ENCODE results near the gene MAB21L2. TPM values are rescaled to one million over a fixed set of nuclear protein-coding genes. Genes with fewer than 3 reads are reported as not detected.

Gene MAB21L2
- total and polyA plus RNA-seq, 2 experiments from 2014 or later, result 0.39 TPM; not detected in 1

DNA sequence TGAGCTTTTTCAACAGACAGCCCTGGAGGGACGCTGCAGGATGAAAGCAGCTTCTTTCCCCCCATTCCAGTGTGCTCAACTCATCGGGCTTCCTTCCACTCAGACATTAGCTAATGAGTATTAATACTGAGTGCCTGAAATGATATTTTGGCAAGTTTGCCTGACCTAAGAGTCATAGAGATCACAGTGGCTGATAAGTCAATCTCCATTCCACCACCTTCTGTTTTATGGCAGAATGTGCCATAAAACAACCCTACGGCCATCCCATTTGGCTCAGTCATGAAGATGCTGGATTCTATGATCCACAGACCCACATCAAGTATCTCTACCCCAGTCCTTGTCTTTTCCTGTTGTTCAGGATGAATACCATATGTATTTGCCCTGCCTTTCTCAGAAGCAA lies 48.3 kb upstream of the MAB21L2 start (continued):
- TF ChIP-seq, protein P1, sequence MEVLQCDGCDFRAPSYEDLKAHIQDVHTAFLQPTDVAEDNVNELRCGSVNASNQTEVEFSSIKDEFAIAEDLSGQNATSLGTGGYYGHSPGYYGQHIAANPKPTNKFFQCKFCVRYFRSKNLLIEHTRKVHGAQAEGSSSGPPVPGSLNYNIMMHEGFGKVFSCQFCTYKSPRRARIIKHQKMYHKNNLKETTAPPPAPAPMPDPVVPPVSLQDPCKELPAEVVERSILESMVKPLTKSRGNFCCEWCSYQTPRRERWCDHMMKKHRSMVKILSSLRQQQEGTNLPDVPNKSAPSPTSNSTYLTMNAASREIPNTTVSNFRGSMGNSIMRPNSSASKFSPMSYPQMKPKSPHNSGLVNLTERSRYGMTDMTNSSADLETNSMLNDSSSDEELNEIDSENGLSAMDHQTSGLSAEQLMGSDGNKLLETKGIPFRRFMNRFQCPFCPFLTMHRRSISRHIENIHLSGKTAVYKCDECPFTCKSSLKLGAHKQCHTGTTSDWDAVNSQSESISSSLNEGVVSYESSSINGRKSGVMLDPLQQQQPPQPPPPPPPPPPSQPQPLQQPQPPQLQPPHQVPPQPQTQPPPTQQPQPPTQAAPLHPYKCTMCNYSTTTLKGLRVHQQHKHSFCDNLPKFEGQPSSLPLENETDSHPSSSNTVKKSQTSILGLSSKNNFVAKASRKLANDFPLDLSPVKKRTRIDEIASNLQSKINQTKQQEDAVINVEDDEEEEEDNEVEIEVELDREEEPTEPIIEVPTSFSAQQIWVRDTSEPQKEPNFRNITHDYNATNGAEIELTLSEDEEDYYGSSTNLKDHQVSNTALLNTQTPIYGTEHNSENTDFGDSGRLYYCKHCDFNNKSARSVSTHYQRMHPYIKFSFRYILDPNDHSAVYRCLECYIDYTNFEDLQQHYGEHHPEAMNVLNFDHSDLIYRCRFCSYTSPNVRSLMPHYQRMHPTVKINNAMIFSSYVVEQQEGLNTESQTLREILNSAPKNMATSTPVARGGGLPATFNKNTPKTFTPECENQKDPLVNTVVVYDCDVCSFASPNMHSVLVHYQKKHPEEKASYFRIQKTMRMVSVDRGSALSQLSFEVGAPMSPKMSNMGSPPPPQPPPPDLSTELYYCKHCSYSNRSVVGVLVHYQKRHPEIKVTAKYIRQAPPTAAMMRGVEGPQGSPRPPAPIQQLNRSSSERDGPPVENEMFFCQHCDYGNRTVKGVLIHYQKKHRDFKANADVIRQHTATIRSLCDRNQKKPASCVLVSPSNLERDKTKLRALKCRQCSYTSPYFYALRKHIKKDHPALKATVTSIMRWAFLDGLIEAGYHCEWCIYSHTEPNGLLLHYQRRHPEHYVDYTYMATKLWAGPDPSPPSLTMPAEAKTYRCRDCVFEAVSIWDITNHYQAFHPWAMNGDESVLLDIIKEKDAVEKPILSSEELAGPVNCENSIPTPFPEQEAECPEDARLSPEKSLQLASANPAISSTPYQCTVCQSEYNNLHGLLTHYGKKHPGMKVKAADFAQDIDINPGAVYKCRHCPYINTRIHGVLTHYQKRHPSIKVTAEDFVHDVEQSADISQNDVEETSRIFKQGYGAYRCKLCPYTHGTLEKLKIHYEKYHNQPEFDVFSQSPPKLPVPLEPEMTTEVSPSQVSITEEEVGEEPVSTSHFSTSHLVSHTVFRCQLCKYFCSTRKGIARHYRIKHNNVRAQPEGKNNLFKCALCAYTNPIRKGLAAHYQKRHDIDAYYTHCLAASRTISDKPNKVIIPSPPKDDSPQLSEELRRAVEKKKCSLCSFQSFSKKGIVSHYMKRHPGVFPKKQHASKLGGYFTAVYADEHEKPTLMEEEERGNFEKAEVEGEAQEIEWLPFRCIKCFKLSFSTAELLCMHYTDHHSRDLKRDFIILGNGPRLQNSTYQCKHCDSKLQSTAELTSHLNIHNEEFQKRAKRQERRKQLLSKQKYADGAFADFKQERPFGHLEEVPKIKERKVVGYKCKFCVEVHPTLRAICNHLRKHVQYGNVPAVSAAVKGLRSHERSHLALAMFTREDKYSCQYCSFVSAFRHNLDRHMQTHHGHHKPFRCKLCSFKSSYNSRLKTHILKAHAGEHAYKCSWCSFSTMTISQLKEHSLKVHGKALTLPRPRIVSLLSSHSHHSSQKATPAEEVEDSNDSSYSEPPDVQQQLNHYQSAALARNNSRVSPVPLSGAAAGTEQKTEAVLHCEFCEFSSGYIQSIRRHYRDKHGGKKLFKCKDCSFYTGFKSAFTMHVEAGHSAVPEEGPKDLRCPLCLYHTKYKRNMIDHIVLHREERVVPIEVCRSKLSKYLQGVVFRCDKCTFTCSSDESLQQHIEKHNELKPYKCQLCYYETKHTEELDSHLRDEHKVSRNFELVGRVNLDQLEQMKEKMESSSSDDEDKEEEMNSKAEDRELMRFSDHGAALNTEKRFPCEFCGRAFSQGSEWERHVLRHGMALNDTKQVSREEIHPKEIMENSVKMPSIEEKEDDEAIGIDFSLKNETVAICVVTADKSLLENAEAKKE (CRISPR knock-in tag; IDR thresholded peaks at IDR 0.05), result no peak
- TF ChIP-seq, protein P2, sequence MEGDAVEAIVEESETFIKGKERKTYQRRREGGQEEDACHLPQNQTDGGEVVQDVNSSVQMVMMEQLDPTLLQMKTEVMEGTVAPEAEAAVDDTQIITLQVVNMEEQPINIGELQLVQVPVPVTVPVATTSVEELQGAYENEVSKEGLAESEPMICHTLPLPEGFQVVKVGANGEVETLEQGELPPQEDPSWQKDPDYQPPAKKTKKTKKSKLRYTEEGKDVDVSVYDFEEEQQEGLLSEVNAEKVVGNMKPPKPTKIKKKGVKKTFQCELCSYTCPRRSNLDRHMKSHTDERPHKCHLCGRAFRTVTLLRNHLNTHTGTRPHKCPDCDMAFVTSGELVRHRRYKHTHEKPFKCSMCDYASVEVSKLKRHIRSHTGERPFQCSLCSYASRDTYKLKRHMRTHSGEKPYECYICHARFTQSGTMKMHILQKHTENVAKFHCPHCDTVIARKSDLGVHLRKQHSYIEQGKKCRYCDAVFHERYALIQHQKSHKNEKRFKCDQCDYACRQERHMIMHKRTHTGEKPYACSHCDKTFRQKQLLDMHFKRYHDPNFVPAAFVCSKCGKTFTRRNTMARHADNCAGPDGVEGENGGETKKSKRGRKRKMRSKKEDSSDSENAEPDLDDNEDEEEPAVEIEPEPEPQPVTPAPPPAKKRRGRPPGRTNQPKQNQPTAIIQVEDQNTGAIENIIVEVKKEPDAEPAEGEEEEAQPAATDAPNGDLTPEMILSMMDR (conservative IDR thresholded peaks at IDR 0.05; ENCODE audit: low read depth in 2 of 2), result no peak
- TF ChIP-seq ZNF114 (CRISPR knock-in tag; IDR thresholded peaks at IDR 0.05), result no peak
- TF ChIP-seq, protein P3, sequence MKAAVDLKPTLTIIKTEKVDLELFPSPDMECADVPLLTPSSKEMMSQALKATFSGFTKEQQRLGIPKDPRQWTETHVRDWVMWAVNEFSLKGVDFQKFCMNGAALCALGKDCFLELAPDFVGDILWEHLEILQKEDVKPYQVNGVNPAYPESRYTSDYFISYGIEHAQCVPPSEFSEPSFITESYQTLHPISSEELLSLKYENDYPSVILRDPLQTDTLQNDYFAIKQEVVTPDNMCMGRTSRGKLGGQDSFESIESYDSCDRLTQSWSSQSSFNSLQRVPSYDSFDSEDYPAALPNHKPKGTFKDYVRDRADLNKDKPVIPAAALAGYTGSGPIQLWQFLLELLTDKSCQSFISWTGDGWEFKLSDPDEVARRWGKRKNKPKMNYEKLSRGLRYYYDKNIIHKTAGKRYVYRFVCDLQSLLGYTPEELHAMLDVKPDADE (IDR thresholded peaks at IDR 0.05), result no peak
- TF ChIP-seq NANOG (IDR thresholded peaks at IDR 0.05; ENCODE audit: borderline replicate concordance), result no peak
- no peak for TF ChIP-seq JUNB (IDR thresholded peaks at IDR 0.05; ENCODE audit: unreplicated experiment)
- no peak for TF ChIP-seq POLR2AphosphoS5 (IDR thresholded peaks at IDR 0.05; ENCODE audit: low read depth)

DNA sequence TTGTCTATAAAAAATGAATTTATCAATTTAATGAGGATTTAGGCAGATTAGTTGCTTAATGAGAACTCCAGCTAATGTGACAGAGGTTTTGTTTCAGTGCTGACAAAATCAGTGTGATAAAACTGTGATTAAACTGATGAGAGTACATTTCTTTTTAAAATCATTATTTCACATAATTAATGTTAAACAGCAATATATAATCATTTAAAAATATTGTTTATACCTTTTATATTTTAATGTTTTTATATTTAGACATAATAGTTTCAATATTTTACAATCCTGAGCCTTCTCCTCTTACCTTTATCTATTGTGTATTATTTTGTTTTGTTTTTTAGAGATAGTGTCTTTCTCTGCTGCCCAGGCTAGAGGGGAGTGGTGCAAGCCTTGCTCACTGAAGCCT lies 47.1 kb upstream of the MAB21L2 start:
- no peaks in the 10 kb centered on the region for H3K79me2 ChIP-seq (replicated peaks; ENCODE audit: insufficient read depth)
- peaks cover 10% of the 10 kb centered on the region; the same call in 1 of the 2 replicates for H3K4me1 ChIP-seq (ENCODE audit: insufficient read depth)
- ATAC-seq (no peak), DNase-seq (ENCODE audit: low spot score) (no peak)
- H2AFZ ChIP-seq, result no peak overlapping the region
- H3K27me3 ChIP-seq (ENCODE audit: insufficient read depth), result no peaks in the 10 kb centered on the region
- H4K20me1 ChIP-seq (replicated peaks; ENCODE audit: insufficient read depth), result no peaks in the 10 kb centered on the region
- H3K27me3 Mint-ChIP-seq (ENCODE audit: insufficient read depth, low read depth, poor library complexity), result peaks cover 2% of the 10 kb centered on the region
- H3K27ac Mint-ChIP-seq, result no peak overlapping the region
- no peak overlapping the region for H3K4me3 Mint-ChIP-seq
- no peak overlapping the region for H3K4me2 ChIP-seq
- no peak overlapping the region for H3K4me3 ChIP-seq
- H3K36me3 Mint-ChIP-seq (ENCODE audit: low read depth), result no peaks in the 10 kb centered on the region
- H3F3A ChIP-seq (replicated peaks; ENCODE audit: low read depth), result no peaks in the 10 kb centered on the region
- no peaks in the 10 kb centered on the region for H3K9me3 Mint-ChIP-seq
- H3K9me2 ChIP-seq (ENCODE audit: insufficient read depth), result no peaks in the 10 kb centered on the region
- peaks cover 6% of the 10 kb centered on the region for H3K4me1 Mint-ChIP-seq
- no peak overlapping the region for H3K27ac ChIP-seq (ENCODE audit: low read depth)
- H3K36me3 ChIP-seq (ENCODE audit: insufficient read depth), result no peaks in the 10 kb centered on the region
- no peak for TF ChIP-seq NANOG (IDR thresholded peaks at IDR 0.05; ENCODE audit: borderline replicate concordance)
- TF ChIP-seq, protein P2 (conservative IDR thresholded peaks at IDR 0.05; ENCODE audit: low read depth in 2 of 2), result no peak
- TF ChIP-seq EZH2phosphoT487 (IDR thresholded peaks at IDR 0.05; ENCODE audit: unreplicated experiment), result no peak
- TF ChIP-seq, protein P3 (IDR thresholded peaks at IDR 0.05), result no peak
- TF ChIP-seq POLR2AphosphoS5 (IDR thresholded peaks at IDR 0.05; ENCODE audit: low read depth), result no peak
